A549 (cell line): ENCODE results near the gene ZNF101. TPM values are rescaled to one million over a fixed set of nuclear protein-coding genes. Genes with fewer than 3 reads are reported as not detected.

ENCODE experiments used
- ATAC-seq, 2 experiments: fragments of 200-7000 bp in 1 of 2; fragments of >200 bp in 1 of 2; cut with Nextera tagmentation in 1 of 2; cut with Tn5 transposase in 1 of 2; 3 replicates each; pipeline versions ENCODE4 v1.8.0 to v1.9.1; 2018 to 2020; ENCODE audit warnings: mild to moderate bottlenecking in 1 of 2, moderate library complexity in 1 of 2
- CTCF ChIA-PET: fragments of 300-600 bp; sonication (Branson Sonifier 250); formaldehyde crosslinking; extraction: SDS; loops from one replicate; lab custom pipeline; 2021; ENCODE audit warnings: antibody characterized with exemption, inconsistent platforms; lab: Yijun Ruan, JAX
- POLR2A ChIA-PET: fragments of 350-600 bp; formaldehyde crosslinking; extraction: SDS; loops from one replicate; lab custom pipeline; 2021; ENCODE audit warnings: antibody characterized with exemption, inconsistent platforms; lab: Yijun Ruan, JAX
- DNase-seq, 2 experiments: peaks; one replicate each; pipeline versions ENCODE4 v3.0.0 to v3.0.0-alpha.2; 2011 to 2016; ENCODE audit warnings: low read depth in 1 of 2, low spot score in 1 of 2
- FAIRE-seq: peaks from 2 replicates; lab custom pipeline; 2011; peaks lifted over from hg19 to GRCh38; lab: Jason Lieb, UNC
- H3K27ac ChIP-seq, 2 experiments: fragments of >200 bp; sonication (Bioruptor Twin); formaldehyde crosslinking; 3 replicates each; pipeline ENCODE4 v1.5.1; 2016 to 2017
- H3K4me1 ChIP-seq: fragments of >200 bp; sonication (Bioruptor Twin); formaldehyde crosslinking; 3 replicates; pipeline ENCODE4 v1.6.1; 2016
- H3K4me2 ChIP-seq: fragments of >200 bp; sonication (Bioruptor Twin); formaldehyde crosslinking; 3 replicates; pipeline ENCODE4 v1.6.1; 2016
- H3K4me3 ChIP-seq: fragments of >200 bp; sonication (Bioruptor Twin); formaldehyde crosslinking; 3 replicates; pipeline ENCODE4 v1.5.1; 2016
- H3K9me3 ChIP-seq: fragments of >200 bp; sonication (Bioruptor Twin); formaldehyde crosslinking; 3 replicates; pipeline ENCODE4 v1.6.1; 2016
- ATOH8 ChIP-seq: fragments of 250-450 bp; sonication (Bioruptor Pico); IDR thresholded peaks from 2 replicates; pipeline ENCODE4 v1.5.0; 2020; ENCODE audit warnings: low read depth, mild to moderate bottlenecking, moderate library complexity
- BCL3 ChIP-seq: fragments of >200 bp; sonication (Bioruptor Twin); formaldehyde crosslinking; IDR thresholded peaks from 3 replicates; pipeline ENCODE4 v1.6.1; 2016
- CBX2 ChIP-seq: fragments of 200-600 bp; sonication (generic); IDR thresholded peaks from 2 replicates; pipeline ENCODE4 v1.6.1; 2016; ENCODE audit warnings: low read depth, mild to moderate bottlenecking, borderline replicate concordance
- CEBPB ChIP-seq, 2 experiments: fragments of >200 bp in 1 of 2; sonication (Bioruptor Twin) in 1 of 2; formaldehyde crosslinking in 1 of 2; IDR thresholded peaks; 2 replicates each; pipeline ENCODE4 v1.6.1; 2012 to 2016
- CHD4 ChIP-seq: fragments of 200-600 bp; sonication (generic); IDR thresholded peaks from 2 replicates; pipeline ENCODE4 v1.6.1; 2016; ENCODE audit warnings: antibody characterized with exemption, mild to moderate bottlenecking, borderline replicate concordance
- E2F6 ChIP-seq: IDR thresholded peaks from 2 replicates; pipeline ENCODE4 v1.6.1; 2012; ENCODE audit warnings: low read depth, borderline replicate concordance
- EHF ChIP-seq: fragments of 250-450 bp; sonication (Bioruptor Pico); IDR thresholded peaks from 2 replicates; pipeline ENCODE4 v1.5.0; 2020; ENCODE audit warnings: mild to moderate bottlenecking
- EHMT2 ChIP-seq: fragments of 200-600 bp; sonication (generic); IDR thresholded peaks from 2 replicates; pipeline ENCODE4 v1.6.1; 2016; ENCODE audit warnings: antibody characterized with exemption, low read depth, mild to moderate bottlenecking, moderate library complexity
- ESRRA ChIP-seq: fragments of 150-350 bp; IDR thresholded peaks from 2 replicates; pipeline ENCODE4 v1.6.1; 2014; ENCODE audit warnings: mild to moderate bottlenecking, low read length, borderline replicate concordance
- HEYL ChIP-seq: fragments of 250-450 bp; sonication (Bioruptor Pico); IDR thresholded peaks from 2 replicates; pipeline ENCODE4 v1.8.0; 2021; ENCODE audit warnings: mild to moderate bottlenecking, moderate library complexity
- HOXB5 ChIP-seq: fragments of 250-450 bp; sonication (Bioruptor Pico); IDR thresholded peaks from 2 replicates; pipeline ENCODE4 v1.5.0; 2020; ENCODE audit warnings: mild to moderate bottlenecking, moderate library complexity
- JUNB ChIP-seq: fragments of >200 bp; sonication (Bioruptor Twin); formaldehyde crosslinking; IDR thresholded peaks from 2 replicates; pipeline ENCODE4 v1.6.1; 2016
- KDM1A ChIP-seq: fragments of 200-600 bp; sonication (generic); IDR thresholded peaks from 2 replicates; pipeline ENCODE4 v1.6.1; 2016; ENCODE audit warnings: low read depth, mild to moderate bottlenecking
- KDM5A ChIP-seq: fragments of 200-600 bp; sonication (generic); IDR thresholded peaks from 2 replicates; pipeline ENCODE4 v1.6.1; 2016; ENCODE audit warnings: antibody characterized with exemption, mild to moderate bottlenecking
- MAFK ChIP-seq: fragments of 450-650 bp; IDR thresholded peaks from 2 replicates; pipeline ENCODE4 v1.6.1; 2014; ENCODE audit not compliant: partially characterized antibody
- MAX ChIP-seq: IDR thresholded peaks from 2 replicates; pipeline ENCODE4 v1.6.1; 2012
- MAZ ChIP-seq: fragments of 150-350 bp; IDR thresholded peaks from 2 replicates; pipeline ENCODE4 v1.6.1; 2014; ENCODE audit warnings: antibody characterized with exemption, low read depth, low read length, borderline replicate concordance
- MYC ChIP-seq: IDR thresholded peaks from 2 replicates; pipeline ENCODE4 v1.6.1; 2012; ENCODE audit warnings: mild to moderate bottlenecking, inconsistent platforms, low read length, improper control_type of control experiment, borderline replicate concordance
- NPAS2 ChIP-seq: fragments of 250-450 bp; sonication (Bioruptor Pico); IDR thresholded peaks from 2 replicates; pipeline ENCODE4 v1.8.0; 2022; ENCODE audit warnings: mild to moderate bottlenecking, moderate library complexity, borderline replicate concordance
- PHF8 ChIP-seq: fragments of 200-600 bp; sonication (generic); IDR thresholded peaks from 2 replicates; pipeline ENCODE4 v1.6.1; 2016; ENCODE audit warnings: low read depth, mild to moderate bottlenecking, antibody characterized with exemption, moderate library complexity, borderline replicate concordance
- POLR2A ChIP-seq: IDR thresholded peaks from 2 replicates; pipeline ENCODE4 v1.6.1; 2012; ENCODE audit warnings: mild to moderate bottlenecking, low read length
- POLR2AphosphoS2 ChIP-seq: conservative IDR thresholded peaks from 2 replicates; pipeline ENCODE4 v1.6.1; 2012; ENCODE audit warnings: low read length, improper control_type of control experiment, inconsistent platforms
- RCOR1 ChIP-seq: fragments of 150-350 bp; IDR thresholded peaks from 2 replicates; pipeline ENCODE4 v1.6.1; 2014; ENCODE audit warnings: antibody characterized with exemption, low read length, low read depth
- RFX5 ChIP-seq: fragments of 450-650 bp; IDR thresholded peaks from 2 replicates; pipeline ENCODE4 v1.7.1; 2014; ENCODE audit warnings: antibody characterized with exemption, mild to moderate bottlenecking, moderate library complexity
- SMC3 ChIP-seq: fragments of >200 bp; sonication (Bioruptor Twin); formaldehyde crosslinking; IDR thresholded peaks from 3 replicates; pipeline ENCODE4 v1.6.1; 2018; ENCODE audit warnings: inconsistent platforms
- ZC3H11A ChIP-seq: fragments of 450-650 bp; IDR thresholded peaks from 2 replicates; pipeline ENCODE4 v1.6.1; 2014; ENCODE audit warnings: antibody characterized with exemption, mild to moderate bottlenecking
- ZSCAN20 ChIP-seq: fragments of 250-450 bp; sonication (Bioruptor Pico); IDR thresholded peaks from 2 replicates; pipeline ENCODE4 v1.8.0; 2022; ENCODE audit warnings: mild to moderate bottlenecking, moderate library complexity
- WGBS: methylation state at CpG from one replicate; pipeline ENCODE4 v1.1.6; 2017; ENCODE audit errors: missing lambda C conversion rate; 5-methylcytosine and 5-hydroxymethylcytosine counted together
- polyA plus RNA-seq, 4 experiments: library from polyadenylated mRNA; depleted of rRNA in 3 of 4; stranded (reverse); fragments of >200 nt; fragmentation: RNase III in 1 of 4; extraction: RNeasy Plus Mini Kit Qiagen cat#74134 plus additional on column Dnase treatment in 1 of 4; gene quantifications; 2 replicates in 3 of 4; 3 replicates in 1 of 4; pipeline ENCODE4 v1.2.3, GENCODE V29; 2011 to 2017
- TF ChIP-seq, protein P1 (sequence below): fragments of >200 bp; sonication (Bioruptor Twin); formaldehyde crosslinking; IDR thresholded peaks from 2 replicates; pipeline ENCODE4 v1.6.1; 2016

Gene ZNF101
- polyA plus RNA-seq, 2 of the 4 experiments (the other 2 are of a cell fraction), result 4.9 to 7.4 TPM

GRCh38 chr19:19624032-19624570 is 44.5 kb upstream of the ZNF101 start:
- WGBS, result 81% methylated on average over 13 of the region's 19 CpGs
- no peaks in the 10 kb centered on the region for H3K9me3 ChIP-seq
- ChIA-PET POLR2A (no interaction called here), CTCF (no interaction called here)
- FAIRE-seq (no peak), DNase-seq (no peak), ATAC-seq (no peak)
- TF ChIP-seq PHF8, result no peak
- no peak for TF ChIP-seq KDM5A
- no peak for TF ChIP-seq ZSCAN20 (CRISPR knock-in tag)
- TF ChIP-seq CBX2, result no peak
- no peak for TF ChIP-seq HOXB5
- no peak for TF ChIP-seq ZC3H11A
- no peak for TF ChIP-seq EHF (CRISPR knock-in tag)
- TF ChIP-seq, protein P1, sequence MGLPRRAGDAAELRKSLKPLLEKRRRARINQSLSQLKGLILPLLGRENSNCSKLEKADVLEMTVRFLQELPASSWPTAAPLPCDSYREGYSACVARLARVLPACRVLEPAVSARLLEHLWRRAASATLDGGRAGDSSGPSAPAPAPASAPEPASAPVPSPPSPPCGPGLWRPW, result no peak
- no peak for TF ChIP-seq EHMT2
- TF ChIP-seq RCOR1, result no peak
- TF ChIP-seq KDM1A, result no peak
- no peak for TF ChIP-seq E2F6
- no peak for TF ChIP-seq NPAS2
- no peak for TF ChIP-seq CEBPB (IDR thresholded peaks at IDR 0.05)
- no peak for TF ChIP-seq HEYL
- TF ChIP-seq RFX5, result no peak
- no peak for TF ChIP-seq MAZ
- H3K4me2 ChIP-seq, result no peak overlapping the region
- H3K27ac ChIP-seq, result no peak overlapping the region
- H3K4me3 ChIP-seq, result no peak overlapping the region
- H3K4me1 ChIP-seq, result 0 out of 3 replicates have a peak, but pooled peaks cover 2% of the 10 kb centered on the region

- ChIA-PET CTCF (interaction anchor here (0.7 to 1.7 kb wide), 4 partner anchors 17 to 94 kb away, joined by 3 to 5 read pairs (median 4); no protein-coding TSS in a partner anchor), POLR2A (no interaction called here)
- DNase-seq, result no peak
- H3K4me1 ChIP-seq, result no peaks in the 10 kb centered on the region
- FAIRE-seq, result no peak
- TF ChIP-seq MAZ (no peak), CHD4 (no peak), SMC3 (no peak), JUNB (no peak), MAX (no peak), BCL3 (no peak), MAFK (no peak), POLR2AphosphoS2 (no peak), ESRRA (no peak), POLR2A (no peak), ATOH8 (no peak), E2F6 (no peak), MYC (no peak)
- TF ChIP-seq, protein P1, result no peak
- TF ChIP-seq, all 56 proteins: peak for 0
- H3K4me3 ChIP-seq, result no peak overlapping the region
- ATAC-seq, result no peak
- no peak overlapping the region for H3K4me2 ChIP-seq
- no peaks in the 10 kb centered on the region for H3K9me3 ChIP-seq
- 96% methylated on average over 29 of the region's 48 CpGs for WGBS
- no peak overlapping the region for H3K27ac ChIP-seq
Observed at GRCh38 chr19:19626516-19627472, 41.8 kb upstream of the ZNF101 start.
